Jurkat, Clone E6-1 (cell line): ENCODE data around the gene ANKRD65.
"Not testable (repeated sequence)": the region's sequence is repeated elsewhere in the genome, so short reads cannot be mapped to it uniquely, and the experiment has no call there.

Source experiments
- DNase-seq: peaks from one replicate; pipeline ENCODE4 v3.0.0-alpha.2; 2011; ENCODE audit warnings: low read depth, low spot score
- H3K4me3 ChIP-seq: 2 replicates; pipeline ENCODE4 v1.5.1; 2011; ENCODE audit warnings: mild to moderate bottlenecking, low read length, control low read depth, moderate library complexity

ANKRD65 gene

GRCh38 chr1:1432274-1432950 is 11.3 kb upstream of the ANKRD65 start:
- no peak for DNase-seq
- H3K4me3 ChIP-seq: no peak overlapping the region

DNA sequence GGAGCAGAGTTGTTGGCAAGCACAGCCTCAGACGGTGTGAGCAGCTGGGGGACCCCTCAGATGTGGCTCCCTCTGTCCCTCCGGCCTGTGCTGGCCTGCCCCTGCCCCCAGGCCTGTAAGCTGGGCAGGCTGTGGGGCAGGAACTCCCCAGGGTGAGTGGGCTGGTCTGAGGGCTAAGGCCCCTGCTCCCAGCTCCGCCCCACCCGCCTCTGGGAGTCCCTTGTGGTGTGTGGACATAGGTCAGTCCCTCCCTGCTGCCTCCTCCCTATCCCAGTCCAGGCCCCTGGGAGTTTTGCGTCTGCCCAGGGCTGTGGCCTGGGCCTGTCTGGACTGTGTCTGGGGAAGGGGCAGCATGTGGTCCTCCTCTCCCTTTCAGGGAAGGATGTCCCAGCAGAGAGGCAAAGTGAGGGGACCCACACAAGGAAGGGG is 10.8 kb upstream of the ANKRD65 start:
- DNase-seq: no peak
- H3K4me3 ChIP-seq: no peak overlapping the region

DNA sequence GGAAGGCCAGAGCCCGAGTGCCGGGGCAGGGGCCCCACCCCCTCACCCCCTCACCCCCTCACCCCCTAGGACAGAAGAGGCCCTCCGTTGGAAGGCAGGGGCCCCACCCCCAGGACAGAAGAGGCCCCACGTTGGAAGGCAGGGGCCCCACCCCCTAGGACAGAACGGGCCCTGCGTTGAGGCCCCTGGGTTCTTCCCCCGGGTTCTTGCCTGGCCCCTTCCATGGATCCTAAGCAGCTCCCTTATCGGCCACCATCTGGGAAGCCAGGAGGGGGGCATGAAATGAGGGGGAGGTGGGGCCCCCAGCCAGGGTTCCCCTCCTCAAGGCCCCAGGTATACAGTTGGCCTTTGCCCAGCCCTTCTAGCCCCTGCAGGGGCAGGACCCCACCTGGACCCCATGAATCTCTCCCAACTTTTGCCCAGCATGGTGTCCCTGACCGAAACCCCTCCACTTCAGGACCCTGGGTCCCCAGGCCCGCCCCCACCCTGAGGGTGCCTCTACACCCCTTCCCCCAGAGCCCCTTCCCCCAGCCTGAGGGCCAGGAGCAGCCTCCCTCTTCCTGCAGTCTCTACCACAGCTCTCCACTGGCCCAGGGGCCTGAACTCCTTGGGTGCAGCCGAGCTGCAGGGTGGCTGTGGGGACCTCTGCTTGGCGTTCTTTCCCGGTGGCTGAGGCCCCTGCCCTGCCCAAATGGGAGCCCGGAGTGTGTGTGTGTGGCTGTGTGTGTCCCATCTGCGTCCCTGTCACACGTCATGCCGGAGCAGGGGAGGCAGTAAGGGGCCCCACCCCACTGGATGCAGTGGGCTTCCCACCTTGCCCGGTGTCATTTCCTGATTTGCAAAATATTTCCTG is 10.1 kb upstream of the ANKRD65 start:
- H3K4me3 ChIP-seq: no peak overlapping the region
- no peak for DNase-seq

DNA sequence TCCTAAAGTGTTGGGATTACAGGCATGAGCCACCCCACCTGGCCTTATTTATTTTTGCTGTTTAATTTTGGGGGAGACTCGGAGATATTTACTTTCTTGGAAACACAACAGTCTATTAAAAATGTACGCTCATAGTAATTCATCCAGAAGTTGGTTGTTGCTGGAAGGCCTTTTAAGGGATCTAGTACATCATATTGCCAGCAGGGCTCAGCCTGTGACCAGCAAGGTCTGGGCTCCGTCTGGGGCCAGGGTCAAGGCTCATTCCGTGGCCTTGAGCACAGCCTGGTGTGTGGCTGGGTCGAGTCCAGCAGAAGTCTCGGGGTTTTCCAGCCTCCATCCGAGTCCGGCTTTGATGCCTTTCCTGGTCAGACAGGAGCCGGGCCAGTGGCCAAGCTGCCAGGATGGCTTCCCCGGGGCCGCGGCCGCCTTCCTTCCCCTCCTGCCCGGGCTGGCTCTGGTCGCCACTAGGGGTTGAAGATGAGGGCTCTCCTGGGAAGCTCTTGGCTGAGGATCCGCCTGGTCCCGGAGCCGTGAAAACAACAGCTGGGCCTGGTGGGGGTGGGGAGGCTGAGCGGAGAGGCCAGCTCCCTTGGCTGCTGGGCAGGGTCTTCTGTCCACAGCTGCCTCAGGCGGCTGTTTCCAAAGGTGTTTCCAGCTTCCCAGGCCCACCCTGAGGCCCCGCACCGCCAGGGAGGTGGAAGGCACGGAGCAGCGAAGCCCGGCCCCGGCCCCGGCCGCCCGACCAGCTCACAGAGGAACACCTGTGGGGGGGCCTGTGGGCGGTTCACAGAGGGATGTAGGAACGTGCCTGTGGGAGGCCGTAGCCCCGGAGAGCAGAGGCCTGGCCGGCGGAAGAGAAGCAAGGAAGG is 9.3 kb upstream of the ANKRD65 start:
- no peak for DNase-seq

GRCh38 chr1:1429671-1430073 is 8.6 kb upstream of the ANKRD65 start:
- H3K4me3 ChIP-seq: no peak overlapping the region
- no peak for DNase-seq

More for the DNA sequence above, 9.3 kb upstream of the ANKRD65 start:
- no peak overlapping the region for H3K4me3 ChIP-seq

DNA sequence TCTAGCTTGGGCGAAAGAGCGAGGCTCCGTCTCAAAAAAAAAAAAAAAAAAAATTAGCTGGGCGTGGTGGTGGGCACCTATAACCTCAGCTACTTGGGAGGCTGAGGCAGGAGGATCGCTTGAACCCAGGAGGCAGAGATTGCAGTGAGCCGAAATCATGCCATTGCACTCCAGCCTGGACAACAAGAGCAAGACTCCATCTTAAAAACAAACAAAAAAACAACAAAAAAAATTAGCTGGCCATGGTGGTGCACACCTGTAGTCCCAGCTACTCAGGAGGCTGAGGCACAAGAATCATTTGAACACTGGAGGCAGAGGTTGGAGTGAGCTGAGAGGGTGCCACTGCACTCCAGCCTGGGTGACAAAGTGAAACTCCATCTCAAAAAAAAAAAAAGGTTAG is 7.9 kb upstream of the ANKRD65 start:
- not testable (repeated sequence) for H3K4me3 ChIP-seq, DNase-seq

- H3K4me3 ChIP-seq: no peak overlapping the region
- DNase-seq: no peak
Observed at GRCh38 chr1:1428174-1428573, 7.1 kb upstream of the ANKRD65 start.

DNA sequence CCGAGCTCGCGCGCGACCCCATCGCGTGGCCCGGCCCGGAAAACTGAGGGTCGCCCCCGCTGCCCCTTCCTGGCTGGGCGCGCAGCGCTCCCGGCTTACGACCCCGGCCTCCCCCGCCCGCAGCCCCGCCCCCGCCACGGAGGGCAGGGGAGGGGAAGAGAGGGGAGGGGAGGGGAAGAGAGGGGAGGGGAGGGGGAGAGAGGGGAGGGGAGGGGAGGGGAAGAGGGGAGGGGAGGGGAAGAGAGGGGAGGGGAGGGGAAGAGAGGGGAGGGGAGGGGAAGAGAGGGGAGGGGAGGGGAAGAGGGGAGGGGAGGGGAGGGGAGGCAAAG is 6.7 kb upstream of the ANKRD65 start:
- no peak for DNase-seq
- no peak overlapping the region for H3K4me3 ChIP-seq

DNA sequence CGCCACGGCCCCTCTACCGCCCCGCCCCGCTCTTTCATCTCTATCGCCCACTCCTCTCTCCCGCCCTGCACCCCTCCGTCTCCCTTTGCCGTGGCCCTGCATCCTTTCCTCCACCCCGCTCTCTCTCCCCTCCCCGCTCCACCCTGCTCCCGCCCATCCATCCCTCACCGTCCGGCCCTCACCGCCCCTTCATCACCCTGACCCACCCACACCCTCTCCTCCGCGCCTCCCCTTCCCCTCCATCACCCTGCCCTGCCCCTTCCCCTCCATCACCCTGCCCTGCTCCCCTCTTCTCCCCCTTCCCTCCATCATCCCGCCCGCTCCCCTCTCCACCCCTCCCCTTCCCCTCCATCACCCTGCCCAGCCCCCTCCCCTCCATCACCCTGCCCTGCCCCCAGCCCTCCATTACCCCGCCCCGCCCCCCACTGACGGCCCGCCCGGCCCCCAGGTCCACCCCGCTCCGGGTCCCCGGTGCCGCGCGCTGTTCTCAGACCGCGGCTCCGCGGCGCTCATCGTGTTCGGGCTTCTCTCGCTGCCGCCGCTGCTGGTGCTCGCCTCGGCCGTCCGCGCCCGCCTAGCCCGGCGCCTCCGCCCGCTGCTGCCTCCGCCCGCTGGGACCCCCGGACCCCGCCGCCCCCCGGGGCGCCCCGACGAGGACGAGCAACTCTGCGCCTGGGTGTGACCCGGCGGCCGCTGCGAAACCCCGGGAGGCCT is 6.2 kb upstream of the ANKRD65 start:
- H3K4me3 ChIP-seq: no peak overlapping the region
- no peak for DNase-seq

GRCh38 chr1:1426496-1427105 is 5.5 kb upstream of the ANKRD65 start:
- no peak for DNase-seq
- no peak overlapping the region for H3K4me3 ChIP-seq

- H3K4me3 ChIP-seq: no peak overlapping the region
- DNase-seq: no peak
Observed at GRCh38 chr1:1425753-1426495, 4.8 kb upstream of the ANKRD65 start.

DNA sequence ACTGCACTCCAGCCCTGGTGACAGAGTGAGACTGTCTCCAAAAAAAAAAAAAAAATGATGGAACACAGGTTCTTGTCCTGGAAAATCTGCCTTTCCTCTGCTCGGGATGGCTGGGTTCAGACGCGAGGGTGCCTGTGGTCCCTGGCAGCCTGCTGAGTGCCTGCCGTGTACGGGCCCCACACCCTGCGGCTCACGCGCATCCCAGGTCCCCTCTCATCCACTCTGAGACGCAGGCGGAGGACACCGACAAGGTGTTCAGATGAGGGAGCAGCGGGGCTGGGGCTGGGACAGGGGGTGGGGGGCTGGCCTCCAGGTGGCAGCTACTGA is 4.3 kb upstream of the ANKRD65 start:
- H3K4me3 ChIP-seq: no peak overlapping the region
- no peak for DNase-seq

GRCh38 chr1:1424707-1425106 is 3.6 kb upstream of the ANKRD65 start:
- no peak for DNase-seq
- H3K4me3 ChIP-seq: no peak overlapping the region

DNA sequence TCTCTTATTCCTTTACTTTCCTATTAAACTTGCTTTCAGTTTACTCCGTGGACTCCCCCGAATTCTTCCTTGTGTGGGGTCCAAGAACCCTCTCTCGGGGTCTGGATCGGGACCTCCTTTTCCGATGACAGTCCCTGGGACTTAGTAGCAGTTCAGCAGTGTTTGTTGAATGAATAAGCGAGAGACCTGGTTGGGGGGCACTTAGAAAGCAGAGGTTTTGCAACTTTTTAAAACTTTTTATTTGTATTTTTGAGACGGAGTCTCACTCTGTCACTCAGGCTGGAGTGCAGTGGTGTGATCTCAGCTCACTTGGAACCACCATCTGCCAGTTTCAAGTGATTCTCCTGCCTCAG is 2.1 kb upstream of the ANKRD65 start:
- DNase-seq: no peak
- no peak overlapping the region for H3K4me3 ChIP-seq

GRCh38 chr1:1422465-1423244 is 1.6 kb upstream of the ANKRD65 start:
- H3K4me3 ChIP-seq: no peak overlapping the region
- no peak for DNase-seq

DNA sequence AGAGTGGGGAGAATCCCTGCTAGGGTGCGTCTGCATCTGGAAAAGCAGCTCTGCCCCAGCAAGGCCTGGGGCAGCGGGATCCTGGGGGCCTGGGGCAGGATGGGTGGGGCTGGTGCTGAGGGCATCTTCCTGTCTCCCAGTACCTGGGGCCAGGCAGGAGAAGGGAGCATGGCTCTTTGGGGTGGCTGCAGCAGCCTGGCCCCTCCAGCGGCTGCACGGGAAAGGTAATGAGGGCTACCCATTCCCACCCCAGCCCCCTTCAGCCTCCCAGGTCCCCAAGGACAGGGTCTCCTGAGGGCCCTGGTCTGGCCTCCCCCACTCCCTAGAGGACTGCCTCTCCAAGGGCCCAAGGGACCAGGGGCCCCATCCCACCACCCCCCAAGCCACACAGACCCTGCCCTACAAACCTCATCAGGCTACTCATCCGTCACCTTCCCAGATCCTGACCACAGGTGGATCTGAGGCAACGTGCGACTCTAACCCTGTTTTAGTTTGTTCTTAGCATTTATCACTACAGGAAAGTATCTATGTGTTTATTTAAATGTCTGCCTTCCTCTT is 910 bp upstream of the ANKRD65 start:
- DNase-seq: no peak
- no peak overlapping the region for H3K4me3 ChIP-seq

- no peak overlapping the region for H3K4me3 ChIP-seq
- DNase-seq: no peak
Observed at GRCh38 chr1:1420654-1421141, 378 bp downstream of the ANKRD65 start.
